GM12878 (cell line): ENCODE data around the gene NUP62.

Experiments
- BMI1 ChIP-seq: fragments of 450-650 bp; IDR thresholded peaks from 2 replicates; pipeline ENCODE4 v1.6.1; 2016; ENCODE audit warnings: mild to moderate bottlenecking, moderate library complexity, borderline replicate concordance
- CHD2 ChIP-seq: IDR thresholded peaks from 2 replicates; pipeline ENCODE4 v1.6.1; 2011; ENCODE audit warnings: low read depth, low read length, improper control_type of control experiment, borderline replicate concordance
- EED ChIP-seq: sonication (generic); IDR thresholded peaks from 2 replicates; pipeline ENCODE4 v1.6.1; 2016; ENCODE audit warnings: antibody characterized with exemption, low read depth
- NR2C2 ChIP-seq: IDR thresholded peaks from 2 replicates; pipeline ENCODE4 v1.6.1; 2011; ENCODE audit warnings: borderline replicate concordance, low read depth; ENCODE audit not compliant: control insufficient read depth, insufficient read length
- ZNF207 ChIP-seq: fragments of 450-650 bp; IDR thresholded peaks from 2 replicates; pipeline ENCODE4 v1.6.1; 2014; ENCODE audit warnings: antibody characterized with exemption, mild to moderate bottlenecking, borderline replicate concordance

DNA sequence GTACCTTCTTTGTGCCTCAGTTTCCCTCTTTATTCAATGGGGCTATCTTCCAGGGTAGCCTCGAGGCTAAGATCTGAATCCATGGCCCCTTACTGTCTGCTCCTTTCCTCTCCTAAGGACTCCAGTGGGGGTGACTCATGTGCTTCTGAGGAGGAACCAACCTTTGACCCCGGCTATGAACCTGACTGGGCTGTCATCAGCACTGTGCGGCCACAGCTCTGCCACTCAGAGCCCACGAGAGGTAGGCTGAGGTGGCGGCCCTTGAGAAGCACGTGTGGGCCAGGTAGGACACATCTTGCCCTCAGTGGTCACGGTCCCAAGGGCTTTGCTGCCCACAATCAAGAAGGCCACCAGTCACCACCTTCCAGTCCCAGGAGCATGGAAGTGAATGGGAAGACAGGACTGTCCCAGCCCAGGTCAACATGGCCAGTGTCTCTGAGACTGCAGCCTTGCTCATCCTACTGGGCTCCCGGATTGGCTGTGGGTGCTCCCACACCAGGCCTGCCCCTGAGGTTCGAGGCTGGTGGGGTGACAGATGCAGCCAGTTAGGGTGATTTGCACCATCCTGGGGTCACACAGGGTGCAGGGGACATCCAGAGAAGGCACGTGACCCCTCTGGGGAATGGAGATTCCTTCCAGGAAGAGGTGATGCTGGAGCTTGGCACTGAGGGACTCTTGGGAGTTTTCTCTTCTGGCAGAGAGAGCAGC lies 49.0 kb downstream of the NUP62 start:
- TF ChIP-seq EED (no peak), NR2C2 (no peak), BMI1 (no peak), CHD2 (no peak), ZNF207 (no peak)
